ENCODE measurements around the gene GRXCR2.

The GRXCR2 gene

DNA sequence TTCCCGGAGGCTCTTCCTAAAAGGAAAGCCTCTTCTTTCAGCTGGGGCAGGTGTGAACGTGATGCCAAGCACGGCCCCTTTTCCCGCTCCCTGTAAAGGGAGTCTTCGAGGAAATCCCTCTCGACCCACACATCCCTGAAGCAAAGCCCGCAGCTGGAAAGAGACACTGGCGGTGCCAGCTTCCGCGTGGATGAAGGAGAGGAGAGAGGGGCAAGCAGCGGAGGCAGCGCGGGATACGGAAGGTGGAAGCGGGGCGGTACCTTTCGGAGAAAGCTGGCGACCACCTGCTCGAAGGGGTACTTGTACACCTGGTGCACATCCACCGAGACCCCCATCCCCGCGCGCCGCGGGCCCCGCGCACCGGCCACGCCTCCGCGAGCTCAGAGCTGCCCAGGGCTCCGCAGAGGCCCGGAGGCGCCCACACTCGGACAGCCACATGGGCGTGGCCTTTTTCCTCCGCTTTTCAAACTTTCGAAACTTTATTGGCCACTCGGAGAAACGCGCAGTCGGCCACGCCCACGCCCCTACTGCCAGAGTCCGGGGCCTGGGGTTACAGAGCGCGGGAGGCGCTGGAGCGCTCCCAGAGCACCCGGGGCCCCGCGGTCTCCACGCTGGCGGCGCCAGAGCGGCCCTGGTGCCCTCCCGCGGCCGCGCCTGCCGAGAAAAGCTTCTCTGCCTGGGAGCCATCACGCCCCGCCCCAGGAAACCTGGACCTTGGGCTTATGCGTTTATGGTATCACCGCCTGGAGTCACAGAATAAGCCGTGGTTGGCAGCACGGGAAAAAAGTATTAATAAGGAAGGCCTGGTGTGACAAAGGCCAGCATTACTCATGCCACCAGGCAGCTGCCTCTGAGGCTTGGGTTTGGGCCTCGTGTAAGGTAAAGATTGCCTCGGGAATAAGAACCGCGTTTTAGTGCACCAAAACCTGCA, 37.6 kb downstream of the GRXCR2 start, which contains the start of gene PRELID2:
PRELID2 (minus strand) TSS at position 426 of the 931 bp plus-strand sequence; CDS start at position 335, 91 bp downstream.
- DNase-seq: peak; percentile 25

DNA sequence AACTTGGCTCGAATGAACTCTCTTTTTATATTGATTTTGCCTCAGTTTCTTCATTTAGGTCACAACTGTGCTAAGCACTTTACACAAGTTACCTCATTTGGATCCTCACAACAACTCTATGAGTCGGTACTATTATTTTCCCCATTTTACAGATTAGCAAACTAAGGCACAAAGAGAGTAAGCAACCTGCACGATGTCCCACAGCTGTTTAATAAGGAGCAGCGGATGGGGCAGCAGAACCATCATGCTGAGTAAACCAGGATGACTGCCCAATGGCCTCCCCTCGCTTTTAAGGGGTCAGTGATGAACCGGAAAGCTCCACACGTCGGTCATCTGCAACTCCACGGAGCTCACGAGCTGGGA, 38.3 kb downstream of the GRXCR2 start:
- no peak for DNase-seq

DNA sequence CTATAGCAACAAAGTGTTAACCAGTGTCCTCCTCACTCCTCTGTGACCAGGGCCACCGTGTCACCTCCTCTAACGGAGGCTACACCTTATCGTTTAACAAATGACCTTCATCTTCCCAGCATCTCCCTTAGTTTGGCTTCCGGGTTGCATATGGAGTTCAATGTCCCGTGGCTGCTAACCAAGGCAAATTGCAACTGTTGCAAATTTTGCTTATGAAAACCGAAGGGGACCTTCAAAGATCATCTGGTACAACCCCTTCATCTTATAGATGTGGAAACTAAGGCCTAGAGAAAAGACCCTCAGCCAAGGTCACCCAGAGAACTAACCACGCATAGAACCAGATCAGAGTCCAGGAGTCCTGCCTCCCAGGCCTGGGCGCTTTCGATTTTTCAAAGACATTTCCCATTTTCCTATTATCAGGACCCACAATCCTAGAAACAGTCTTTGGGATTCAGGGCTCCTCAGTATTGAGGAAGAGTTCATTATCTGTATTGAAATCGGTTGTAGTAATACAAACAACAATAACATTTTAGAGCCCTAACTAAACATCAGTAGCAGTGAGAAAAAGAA, 39.1 kb downstream of the GRXCR2 start:
- no peak for DNase-seq

- DNase-seq: no peak
Measured at GRCh38 chr5:145830594-145830993, 42.2 kb downstream of the GRXCR2 start.

GRCh38 chr5:145829708-145830361, 43.0 kb downstream of the GRXCR2 start:
- no peak for DNase-seq

DNA sequence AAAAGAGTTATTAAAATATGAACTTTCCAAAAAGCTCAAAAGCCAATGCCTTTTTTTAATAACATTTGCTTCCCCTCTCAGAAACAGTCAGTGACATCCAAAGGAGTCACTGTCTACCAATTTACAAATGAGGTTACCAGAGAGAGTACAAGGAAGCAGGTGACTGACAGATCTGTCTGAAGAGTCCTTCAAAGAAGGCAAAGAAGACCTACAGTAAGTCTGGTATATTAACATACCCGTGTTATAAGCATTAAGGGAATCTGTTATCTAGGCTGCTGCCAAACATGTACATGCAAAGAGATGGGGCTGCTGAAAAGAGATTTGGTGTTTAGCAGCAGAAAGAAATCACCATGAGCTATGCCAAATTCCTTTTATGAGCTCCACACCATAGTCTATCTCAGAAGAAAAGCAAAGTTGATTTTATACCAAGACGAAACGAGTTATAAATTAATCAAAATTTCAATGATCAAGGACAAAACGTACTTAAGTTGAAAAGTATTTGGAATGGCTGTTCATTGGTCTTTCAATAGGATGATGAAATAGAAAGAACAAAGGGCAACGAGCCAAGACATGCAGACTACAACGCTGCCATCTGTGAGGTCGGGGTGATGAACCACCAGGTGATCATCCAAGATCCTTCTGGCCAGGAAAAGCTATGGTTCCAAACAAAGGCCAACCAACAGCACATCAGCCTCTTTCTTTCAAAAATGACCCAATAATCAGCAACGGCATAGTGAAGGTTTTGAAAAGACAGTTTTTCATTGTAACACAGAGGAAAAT, 45.7 kb downstream of the GRXCR2 start:
- DNase-seq: no peak

DNA sequence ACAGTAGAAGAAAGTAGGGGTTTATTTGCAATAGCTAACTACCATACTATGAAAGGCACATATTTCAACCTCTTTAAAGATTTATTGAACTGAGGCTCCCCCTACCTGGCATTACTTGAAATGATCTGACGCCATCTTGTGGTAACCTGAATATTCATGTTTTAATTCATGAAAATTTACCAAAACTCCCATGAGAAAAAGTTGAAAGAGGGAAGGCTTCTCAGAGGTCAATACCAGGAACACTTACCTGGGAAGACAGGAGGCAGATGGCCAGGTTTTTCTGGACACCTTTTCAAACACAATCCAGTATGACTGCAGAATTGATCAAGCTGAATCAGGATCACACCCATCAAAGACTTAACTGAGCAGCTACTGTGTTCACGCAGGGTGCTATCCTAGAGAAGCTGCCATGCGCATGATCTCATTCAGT, 47.0 kb downstream of the GRXCR2 start:
- DNase-seq: peak; percentile 15

DNA sequence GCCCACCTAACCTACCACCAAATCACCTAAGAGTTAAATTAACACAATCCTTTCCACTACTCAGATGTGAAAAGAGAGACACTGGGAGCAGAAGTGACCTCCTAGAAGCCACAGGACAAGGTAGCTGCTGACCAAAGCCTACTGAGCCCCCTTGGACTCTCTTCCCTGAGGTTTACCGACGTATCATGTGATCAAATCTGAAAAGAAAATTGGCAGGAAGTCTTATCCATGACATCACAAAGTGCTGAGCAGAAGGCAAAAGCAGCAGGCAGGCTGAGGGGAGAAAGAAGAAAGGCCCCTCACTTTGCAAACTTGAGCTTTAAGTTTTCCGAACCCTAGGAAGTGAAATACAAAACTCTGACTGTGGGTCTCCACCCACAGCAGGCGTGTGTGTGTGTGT, 48.8 kb downstream of the GRXCR2 start:
- no peak for DNase-seq

GRCh38 chr5:145818604-145819003, 54.2 kb downstream of the GRXCR2 start:
- DNase-seq: no peak

- DNase-seq: no peak
Measured at GRCh38 chr5:145812877-145813276, 59.9 kb downstream of the GRXCR2 start.

DNA sequence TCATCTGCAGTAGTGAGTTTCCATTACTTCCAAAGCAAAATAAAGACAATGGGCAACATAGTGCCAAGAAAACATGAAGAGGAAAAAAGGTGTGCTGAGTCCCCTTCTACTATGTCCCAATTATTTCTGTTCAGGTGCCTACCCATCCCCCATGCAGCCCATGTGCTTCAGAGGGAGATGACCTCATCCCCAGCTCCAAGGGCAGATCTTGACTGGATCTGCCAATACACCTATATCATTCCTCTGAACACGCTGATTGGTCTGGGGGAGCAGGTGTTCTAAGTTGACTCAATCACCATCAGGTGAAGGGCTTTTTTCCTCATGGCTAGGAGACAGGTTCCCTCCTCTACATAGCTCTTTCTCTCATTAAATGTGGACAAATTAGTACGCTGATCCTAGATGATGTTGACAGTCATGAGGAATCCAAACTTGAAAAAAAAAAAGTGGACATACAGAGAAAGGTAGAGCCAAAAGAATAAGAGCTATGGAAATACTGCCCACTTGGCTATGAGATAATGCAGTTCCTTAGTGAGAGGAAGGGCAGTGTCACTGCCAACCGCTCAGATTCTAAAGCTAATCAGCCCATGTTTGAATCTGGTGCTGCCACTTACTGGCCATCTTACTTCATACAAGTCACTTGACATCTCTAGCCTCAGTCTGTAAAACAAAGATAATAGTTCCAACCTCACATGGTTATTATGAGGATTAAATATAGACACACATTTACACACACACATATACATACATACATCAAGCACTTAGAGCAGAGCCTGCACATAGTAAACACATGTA, 60.8 kb downstream of the GRXCR2 start:
- no peak for DNase-seq

Data from central memory CD4-positive, alpha-beta T cell (primary cell).